Choroid plexus epithelial cell (primary cell): ENCODE data around the gene LEKR1.

Experiments
- DNase-seq: peaks from one replicate; pipeline ENCODE4 v3.0.0-alpha.2; 2010; ENCODE audit warnings: low read depth
- H3K4me3 ChIP-seq: 2 replicates; pipeline ENCODE4 v1.5.1; 2011; ENCODE audit warnings: low read depth, mild to moderate bottlenecking, control low read depth, low read length, moderate library complexity
- CTCF ChIP-seq: conservative IDR thresholded peaks from 2 replicates; pipeline ENCODE4 v1.5.1; 2011; ENCODE audit warnings: low read depth, mild to moderate bottlenecking, control low read depth, inconsistent platforms, low read length, moderate library complexity

The LEKR1 gene

DNA sequence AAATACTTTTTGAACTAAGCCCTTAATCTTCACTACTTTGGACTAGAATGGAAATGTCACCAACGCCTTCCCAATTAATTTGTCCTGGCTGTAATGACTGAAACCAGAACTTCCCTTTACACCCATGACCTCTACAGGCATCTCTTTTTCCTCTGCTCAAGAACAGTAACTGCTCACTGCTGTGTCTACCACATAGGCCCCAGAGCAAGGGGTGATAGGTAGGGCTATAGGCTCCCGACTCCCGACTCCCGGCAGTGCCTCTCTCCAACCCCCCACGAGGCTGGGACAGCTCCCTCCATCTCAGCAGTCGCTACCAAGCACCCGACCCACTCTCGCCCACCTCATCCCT lies 384 bp upstream of the LEKR1 start:
- peak overlapping the region; percentile 77 for H3K4me3 ChIP-seq
- TF ChIP-seq CTCF = no peak
- no peak for DNase-seq

DNA sequence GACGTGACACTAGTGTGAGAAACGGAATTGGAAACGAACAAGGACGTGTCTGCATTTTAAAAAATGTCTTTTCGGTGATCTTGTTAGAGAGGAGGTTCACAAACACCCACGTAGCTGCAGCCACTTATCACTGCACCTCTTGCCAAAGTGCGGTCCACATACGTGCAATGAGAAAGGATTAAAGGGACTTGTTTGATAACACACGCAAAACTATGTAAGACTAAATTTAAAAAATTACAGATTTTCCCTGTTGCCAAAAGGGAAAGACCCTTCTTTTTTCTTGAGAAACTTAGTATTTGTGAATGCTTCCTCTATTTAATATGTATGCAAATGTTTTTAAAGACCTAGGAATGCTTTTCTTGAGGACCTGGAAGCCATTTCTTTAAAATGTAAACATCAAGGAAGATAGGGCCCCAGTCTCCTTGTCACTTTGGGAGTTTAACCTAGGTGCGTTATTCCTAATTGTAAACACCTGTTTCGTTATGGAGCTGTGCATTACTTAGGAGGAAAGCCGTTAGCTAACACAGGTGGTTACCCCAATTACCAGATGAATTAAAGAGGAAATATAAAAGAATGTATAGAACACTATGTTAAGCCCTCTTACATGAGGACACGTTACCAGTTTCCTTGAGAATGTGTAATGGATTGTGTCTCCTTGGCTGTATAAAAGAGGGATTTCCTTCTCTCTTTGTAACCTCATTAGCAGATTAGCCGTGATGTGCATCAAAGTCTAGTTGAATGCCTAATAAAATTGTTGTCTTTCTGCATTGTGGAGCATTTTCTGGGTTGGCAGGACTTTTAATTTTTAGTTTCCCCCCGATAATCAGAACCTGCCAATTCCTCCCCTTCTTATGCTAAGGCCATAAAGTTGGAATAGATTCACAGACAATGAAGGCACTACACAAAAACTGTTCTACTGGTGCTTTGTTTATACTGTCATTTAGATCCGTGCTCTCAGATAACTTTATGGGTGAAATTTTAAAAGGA lies 1.0 kb downstream of the LEKR1 start:
- peak overlapping the region; percentile 77 for H3K4me3 ChIP-seq

GRCh38 chr3:156831006-156831405 lies 4.9 kb downstream of the LEKR1 start:
- no peak for DNase-seq
- no peak overlapping the region for H3K4me3 ChIP-seq
- TF ChIP-seq CTCF = no peak

More for the DNA sequence above, 1.0 kb downstream of the LEKR1 start:
- no peak for TF ChIP-seq CTCF
- DNase-seq = no peak

DNA sequence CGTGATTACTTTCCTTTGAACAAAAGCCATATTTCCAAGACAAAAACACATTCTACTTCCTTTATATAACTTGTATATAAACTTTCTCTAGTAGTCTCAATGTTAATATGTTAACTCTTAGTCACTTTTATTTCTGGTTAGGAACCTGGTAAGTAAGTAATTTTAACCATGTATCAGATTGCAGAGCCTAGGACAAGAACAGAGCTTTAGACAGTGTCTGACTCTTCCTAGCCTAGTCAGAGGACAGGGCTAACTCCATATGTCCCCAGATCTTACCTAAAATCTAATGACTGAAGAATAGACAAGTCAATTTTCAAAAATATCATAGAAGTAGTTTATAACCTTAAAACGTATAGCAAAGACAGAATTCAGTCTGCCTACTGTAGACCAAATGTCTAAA lies 8.3 kb downstream of the LEKR1 start:
- H3K4me3 ChIP-seq = no peak overlapping the region
- DNase-seq = no peak
- TF ChIP-seq CTCF = no peak

GRCh38 chr3:156834962-156835535 lies 8.9 kb downstream of the LEKR1 start:
- TF ChIP-seq CTCF = no peak
- DNase-seq = no peak
- H3K4me3 ChIP-seq = no peak overlapping the region

GRCh38 chr3:156836701-156837100 lies 10.5 kb downstream of the LEKR1 start:
- DNase-seq = no peak
- TF ChIP-seq CTCF = no peak
- no peak overlapping the region for H3K4me3 ChIP-seq

DNA sequence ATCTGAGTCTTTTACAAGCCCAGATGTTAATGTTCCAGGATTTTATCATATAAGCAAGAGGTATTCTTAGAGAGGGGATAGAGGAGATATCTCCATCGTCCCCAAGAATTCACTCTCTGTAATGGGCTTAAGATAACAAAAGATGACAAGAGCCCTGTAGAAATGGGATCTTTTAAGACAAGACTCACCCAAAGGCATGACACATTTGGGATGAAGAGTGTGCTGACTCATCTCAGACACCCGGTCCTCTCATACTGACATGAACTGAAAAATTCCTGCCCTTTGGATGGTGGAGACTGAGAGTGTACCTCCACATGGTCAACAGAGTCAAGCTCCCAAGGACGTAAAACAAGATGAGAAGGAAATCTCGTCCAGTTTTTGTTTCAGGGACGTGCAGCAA lies 11.0 kb downstream of the LEKR1 start:
- peak; percentile 7 for DNase-seq
- no peak for TF ChIP-seq CTCF
- no peak overlapping the region for H3K4me3 ChIP-seq
